BE2C (cell line): ENCODE measurements around the gene NUDT2.

ENCODE experiments used
- DNase-seq: peaks from one replicate; pipeline ENCODE4 v3.0.0-alpha.2; 2020
- H3K27me3 ChIP-seq: fragments of 250-450 bp; sonication (Bioruptor Pico); 2 replicates; pipeline ENCODE4 v1.5.1; 2020; ENCODE audit warnings: mild to moderate bottlenecking
- H3K36me3 ChIP-seq: fragments of 250-450 bp; sonication (Bioruptor Pico); 2 replicates; pipeline ENCODE4 v1.5.1; 2020; ENCODE audit warnings: mild to moderate bottlenecking
- H3K4me1 ChIP-seq: fragments of 250-450 bp; sonication (Bioruptor Pico); 2 replicates; pipeline ENCODE4 v1.5.1; 2020
- H3K4me3 ChIP-seq: 2 replicates; pipeline ENCODE4 v1.5.1; 2011; ENCODE audit warnings: low read depth, low read length
- H3K9me3 ChIP-seq: fragments of 250-450 bp; sonication (Bioruptor Pico); 2 replicates; pipeline ENCODE4 v1.5.1; 2020
- CTCF ChIP-seq: IDR thresholded peaks from 2 replicates; pipeline ENCODE4 v1.5.1; 2012; ENCODE audit warnings: mild to moderate bottlenecking, low read depth, low read length

The NUDT2 gene

GRCh38 chr9:34384368-34385165 lies 55.2 kb downstream of the NUDT2 start:
- DNase-seq: no peak
- Histone ChIP-seq H3K4me1 (no peaks in the 10 kb centered on the region), H3K4me3 (no peak overlapping the region), H3K27me3 (no peaks in the 10 kb centered on the region), H3K36me3 (no peaks in the 10 kb centered on the region), H3K9me3 (no peaks in the 10 kb centered on the region)
- no peak for TF ChIP-seq CTCF

GRCh38 chr9:34385561-34386230 lies 56.3 kb downstream of the NUDT2 start:
- H3K4me1 ChIP-seq: no peaks in the 10 kb centered on the region
- no peak for TF ChIP-seq CTCF
- no peaks in the 10 kb centered on the region for H3K9me3 ChIP-seq

GRCh38 chr9:34386656-34387055 lies 57.3 kb downstream of the NUDT2 start:
- Histone ChIP-seq H3K27me3 (peaks cover 11% of the 10 kb centered on the region; the same call in 1 of the 2 replicates), H3K4me3 (no peak overlapping the region), H3K4me1 (no peaks in the 10 kb centered on the region), H3K9me3 (no peaks in the 10 kb centered on the region), H3K36me3 (no peaks in the 10 kb centered on the region)
- TF ChIP-seq CTCF: no peak
- no peak for DNase-seq

More at GRCh38 chr9:34385561-34386230, 56.3 kb downstream of the NUDT2 start:
- Histone ChIP-seq H3K27me3 (peaks cover 2% of the 10 kb centered on the region; the same call in 1 of the 2 replicates), H3K36me3 (no peaks in the 10 kb centered on the region), H3K4me3 (no peak overlapping the region)
- no peak for DNase-seq

GRCh38 chr9:34387239-34387638 lies 57.9 kb downstream of the NUDT2 start:
- no peaks in the 10 kb centered on the region for H3K9me3 ChIP-seq
- no peaks in the 10 kb centered on the region for H3K36me3 ChIP-seq
- no peak overlapping the region for H3K4me3 ChIP-seq
- peaks cover 12% of the 10 kb centered on the region; the same call in 1 of the 2 replicates for H3K27me3 ChIP-seq
- H3K4me1 ChIP-seq: no peaks in the 10 kb centered on the region
- DNase-seq: no peak
- TF ChIP-seq CTCF: no peak

GRCh38 chr9:34392511-34392910 lies 63.1 kb downstream of the NUDT2 start:
- no peak for TF ChIP-seq CTCF
- Histone ChIP-seq H3K4me3 (no peak overlapping the region), H3K27me3 (peaks cover 12% of the 10 kb centered on the region; the same call in 1 of the 2 replicates), H3K9me3 (no peaks in the 10 kb centered on the region), H3K4me1 (no peaks in the 10 kb centered on the region), H3K36me3 (peaks cover 7% of the 10 kb centered on the region)
- no peak for DNase-seq
